GM11168 (cell line): ENCODE measurements around the gene FCER1G.

Experiments used
- in situ Hi-C: fragments of 300-500 bp; cut with MboI; formaldehyde crosslinking; loops from one replicate; pipeline ENCODE4 v1.12.0; 2022; ENCODE audit warnings: low sequenced_read_pairs; ENCODE audit not compliant: unreplicated experiment

Gene FCER1G

DNA sequence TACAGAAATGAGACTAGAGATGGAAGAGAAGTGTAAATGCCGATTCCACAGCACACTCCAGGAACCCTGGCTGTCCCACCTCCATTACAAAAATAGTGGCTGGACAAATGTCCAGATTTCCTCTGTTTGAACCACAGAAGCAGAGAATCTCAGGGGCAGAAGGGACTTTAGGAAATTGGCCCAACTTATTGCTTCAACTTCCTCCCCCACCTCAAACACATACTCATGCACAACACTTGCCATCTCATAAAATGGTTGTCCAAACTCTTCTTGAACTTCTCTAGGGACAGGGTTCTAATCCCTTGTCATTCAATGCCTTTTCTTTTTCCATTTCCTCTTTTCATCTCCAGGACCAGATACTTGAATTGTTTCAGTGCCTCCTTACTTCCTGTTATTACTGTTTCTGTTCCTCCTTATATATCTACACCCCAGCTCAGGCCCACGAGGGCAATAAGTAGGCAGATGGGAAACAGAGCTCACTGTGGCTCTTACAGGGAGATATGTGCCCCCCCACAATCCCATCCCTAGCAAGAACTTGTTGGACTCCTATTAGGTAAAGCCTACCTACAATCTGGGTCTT is 29.3 kb upstream of the FCER1G start:
- in situ Hi-C loops, result no loop called here

DNA sequence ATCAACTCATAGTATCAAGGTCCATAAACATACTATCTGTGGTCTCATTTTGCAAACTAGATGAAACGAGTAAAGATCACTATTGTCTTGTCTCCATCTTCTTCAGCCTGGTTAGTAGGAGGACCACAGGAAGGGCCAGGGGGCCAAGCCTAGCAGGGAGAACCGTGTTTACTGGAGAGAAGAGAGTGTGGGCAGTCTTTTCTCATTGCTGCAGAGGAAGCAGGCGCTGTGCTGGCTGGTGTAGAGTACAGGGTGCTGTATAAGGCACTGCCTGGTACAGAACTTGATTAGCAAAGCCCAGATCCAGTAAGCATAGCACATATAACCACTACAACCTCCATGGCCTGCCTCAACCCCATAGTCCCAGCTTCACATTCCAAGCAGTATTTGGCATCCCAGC is 27.8 kb upstream of the FCER1G start:
- in situ Hi-C loops, result no loop called here

DNA sequence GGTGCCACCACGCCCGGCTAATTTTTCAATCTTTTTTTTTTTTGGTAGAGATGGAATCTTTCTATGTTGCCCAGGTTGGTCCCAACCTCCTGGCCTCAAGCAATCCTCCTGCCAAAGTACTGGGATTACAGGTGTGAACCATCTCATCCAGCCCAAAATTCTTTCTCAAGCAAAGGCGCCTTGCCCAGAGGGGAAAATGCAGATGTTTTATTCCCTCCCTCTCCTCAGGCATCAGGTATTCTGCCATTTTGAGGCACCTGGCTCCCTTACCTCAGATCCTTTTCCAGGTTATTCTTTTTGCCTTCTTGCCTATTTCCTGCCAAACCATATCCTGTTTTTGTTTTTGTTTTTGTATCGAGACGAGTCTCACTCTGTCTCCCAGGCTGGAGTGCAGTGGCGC is 26.7 kb upstream of the FCER1G start:
- in situ Hi-C loops, result no loop called here

DNA sequence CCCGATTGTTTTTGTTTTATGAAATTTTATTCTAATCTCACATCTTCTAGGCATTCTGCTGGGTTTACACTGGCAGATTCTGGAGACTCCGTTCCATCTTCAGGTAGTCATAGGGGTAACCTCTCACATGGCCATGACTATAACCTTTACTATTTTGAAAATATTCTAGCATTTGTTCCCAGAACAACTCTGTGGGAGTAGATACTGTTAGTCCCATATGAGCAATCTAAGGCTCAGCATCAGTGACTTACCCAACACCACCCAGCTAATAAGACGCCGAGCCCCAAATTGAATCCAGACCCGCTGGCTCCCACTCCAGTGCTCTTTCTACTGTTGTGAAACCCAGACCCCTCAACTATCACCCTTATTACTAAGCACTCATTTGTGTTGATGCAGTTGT is 26.1 kb upstream of the FCER1G start:
- in situ Hi-C loops, result no loop called here

DNA sequence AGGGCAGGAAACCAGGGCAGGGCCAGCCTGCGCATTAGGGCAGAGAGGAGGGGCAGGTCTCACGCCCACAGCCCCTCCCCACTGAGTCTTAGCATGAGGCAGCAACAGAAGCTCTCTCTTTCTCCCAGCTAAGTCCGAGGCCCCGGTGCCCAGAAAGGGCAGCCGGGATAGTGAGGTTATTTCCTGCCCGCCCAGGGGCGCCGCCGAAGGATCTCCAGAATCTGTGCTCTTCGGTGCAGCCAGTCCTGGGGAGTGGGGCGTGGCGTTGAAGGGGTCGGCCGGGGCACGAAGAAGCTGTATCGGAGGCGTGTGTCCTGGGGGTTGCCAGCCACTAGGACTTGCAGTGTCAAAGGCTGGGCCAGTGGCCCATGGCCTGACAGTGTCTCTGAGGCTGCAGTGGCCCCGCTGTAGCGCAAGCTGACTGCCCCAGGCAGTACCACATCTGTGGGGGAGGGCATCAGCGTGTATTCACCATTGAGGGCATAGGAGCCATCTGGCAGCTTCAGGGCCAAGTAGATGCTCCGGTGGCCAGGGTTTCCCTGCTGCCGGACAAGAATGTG is 24.1 kb upstream of the FCER1G start:
- in situ Hi-C loops, result no loop called here

DNA sequence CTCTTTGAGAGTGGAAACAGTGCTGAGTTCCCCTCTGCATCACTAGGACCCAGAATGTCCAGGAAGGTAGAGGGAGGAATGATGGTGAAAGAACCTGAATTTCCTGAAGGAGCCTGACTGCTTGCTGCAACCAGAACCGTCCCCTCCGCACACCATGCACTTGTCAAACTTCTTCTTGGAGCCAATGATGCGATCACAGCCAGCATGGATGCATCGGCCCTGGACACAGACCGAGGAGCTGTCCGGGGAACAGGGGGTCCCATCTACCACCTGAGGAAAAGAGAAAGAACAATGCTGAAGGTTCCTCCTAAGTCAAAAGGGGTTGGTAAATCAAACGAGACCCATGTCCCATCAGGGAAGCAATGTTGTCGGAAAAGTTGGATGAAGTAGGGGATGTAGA is 23.1 kb upstream of the FCER1G start:
- in situ Hi-C loops, result no loop called here

DNA sequence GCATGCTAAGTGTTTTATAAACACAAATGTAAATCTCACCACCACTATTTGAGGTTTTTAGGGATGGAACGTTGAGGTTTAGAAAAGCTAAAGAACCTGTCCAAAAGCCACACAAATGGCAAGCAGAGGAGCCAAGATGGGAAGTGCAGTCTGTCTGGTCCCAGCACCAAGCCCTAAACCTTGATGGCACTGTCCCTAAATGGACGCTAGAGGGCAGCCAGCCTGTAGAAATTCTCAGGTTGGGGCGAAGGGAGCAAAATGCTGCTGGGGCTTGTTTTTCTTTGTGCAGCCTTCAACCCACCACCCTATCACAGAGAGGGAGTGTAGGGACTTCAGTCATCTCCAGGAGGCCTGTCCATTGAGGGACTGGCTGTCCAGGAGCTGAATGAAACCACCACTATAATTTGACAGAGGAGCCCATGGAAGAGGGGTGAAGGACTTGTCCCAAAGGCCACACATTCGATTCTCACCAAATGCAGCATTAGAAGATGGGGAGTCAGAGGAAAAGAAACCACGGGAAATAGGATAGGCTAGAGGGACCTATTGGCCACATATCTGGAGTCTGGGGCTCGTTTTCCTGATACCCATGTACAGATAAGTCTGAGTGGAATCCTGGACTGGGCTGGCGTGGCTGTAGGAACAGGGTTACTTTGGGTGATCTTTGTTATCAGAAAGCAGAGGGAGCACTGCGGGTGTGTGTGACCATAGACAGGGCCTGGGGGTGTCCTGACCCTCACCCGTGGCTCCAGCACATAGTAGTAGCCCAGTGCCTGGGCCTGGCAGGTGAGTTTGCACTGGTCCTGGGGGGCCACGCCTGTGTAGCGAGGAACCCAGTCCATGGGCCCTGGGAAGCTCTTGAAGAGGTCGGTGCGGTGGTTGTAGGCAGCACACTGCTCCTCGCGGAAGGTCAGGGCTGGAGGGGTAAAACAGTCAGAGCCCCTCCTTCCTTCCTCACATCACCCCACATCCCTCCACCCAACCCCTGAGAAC is 22.3 kb upstream of the FCER1G start:
- in situ Hi-C loops, result no loop called here

DNA sequence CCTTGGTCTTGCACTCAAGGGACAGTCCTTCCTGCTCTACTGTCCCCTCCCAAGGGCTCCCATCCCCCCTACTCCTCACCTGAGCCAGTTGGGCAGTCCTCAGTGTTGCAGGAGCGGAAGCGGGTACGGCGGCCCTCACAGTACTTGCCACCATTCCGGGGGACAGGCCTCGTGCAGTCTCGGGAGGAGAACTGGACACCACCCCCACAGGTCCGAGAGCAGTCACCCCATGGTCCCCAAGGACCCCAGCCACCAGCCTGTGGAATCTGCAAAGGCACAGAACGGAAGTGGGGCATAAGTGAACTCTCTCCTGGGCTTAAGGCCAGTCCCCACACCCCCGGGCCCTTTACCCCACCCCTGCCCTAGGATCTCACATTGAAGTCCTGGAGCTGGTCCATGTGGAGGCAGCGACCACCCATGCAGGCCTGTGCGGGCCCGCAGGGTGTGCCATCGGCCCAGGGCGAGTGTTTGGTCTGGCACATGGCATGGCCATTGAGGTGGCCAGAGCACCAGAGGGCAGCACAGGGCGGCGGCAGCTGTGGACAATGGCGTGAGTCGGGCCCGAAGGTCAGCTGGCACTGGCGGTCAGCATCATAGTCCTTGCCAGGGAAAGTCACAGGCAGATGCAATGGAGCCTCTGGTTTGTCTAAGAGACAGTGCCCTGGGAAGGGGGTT is 21.4 kb upstream of the FCER1G start:
- in situ Hi-C loops, result no loop called here

DNA sequence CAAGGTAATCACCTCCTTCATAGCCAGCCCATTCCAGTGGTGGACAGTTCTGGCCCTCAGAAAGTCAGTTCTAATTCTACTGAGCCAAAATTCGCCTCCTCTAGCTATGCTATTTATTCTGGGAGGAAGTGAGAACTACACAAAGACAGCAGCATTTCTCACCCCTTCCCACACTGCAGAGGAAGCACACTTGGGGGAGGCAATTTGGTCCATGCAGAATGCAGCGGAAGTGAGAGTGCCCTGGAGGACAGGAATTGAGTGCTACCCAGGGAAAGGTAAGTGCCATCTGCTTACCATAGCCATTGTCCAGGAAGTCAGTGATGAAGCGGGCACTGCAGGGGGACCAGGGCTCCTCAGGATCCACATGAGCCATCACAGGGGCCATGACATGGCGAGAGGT is 19.9 kb upstream of the FCER1G start:
- in situ Hi-C loops, result no loop called here

DNA sequence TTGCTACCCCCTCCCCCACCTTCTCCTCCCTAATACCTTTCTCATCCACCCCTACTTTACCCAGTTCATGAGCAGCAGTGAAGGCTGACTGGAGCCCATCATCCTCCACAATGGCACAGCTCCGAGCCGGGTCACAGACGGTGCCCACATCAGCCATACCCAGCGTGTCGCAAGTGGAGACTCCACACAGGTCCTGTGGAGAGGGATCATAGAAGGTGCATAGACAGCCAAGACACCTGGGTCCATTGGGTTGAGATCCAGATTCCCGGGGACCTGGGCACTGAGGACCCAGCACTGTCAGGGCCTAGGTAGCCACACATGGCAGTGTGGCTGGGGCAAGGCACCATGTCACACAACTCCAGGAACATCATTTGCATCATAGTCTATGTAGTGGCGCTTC is 19.0 kb upstream of the FCER1G start:
- in situ Hi-C loops, result no loop called here

DNA sequence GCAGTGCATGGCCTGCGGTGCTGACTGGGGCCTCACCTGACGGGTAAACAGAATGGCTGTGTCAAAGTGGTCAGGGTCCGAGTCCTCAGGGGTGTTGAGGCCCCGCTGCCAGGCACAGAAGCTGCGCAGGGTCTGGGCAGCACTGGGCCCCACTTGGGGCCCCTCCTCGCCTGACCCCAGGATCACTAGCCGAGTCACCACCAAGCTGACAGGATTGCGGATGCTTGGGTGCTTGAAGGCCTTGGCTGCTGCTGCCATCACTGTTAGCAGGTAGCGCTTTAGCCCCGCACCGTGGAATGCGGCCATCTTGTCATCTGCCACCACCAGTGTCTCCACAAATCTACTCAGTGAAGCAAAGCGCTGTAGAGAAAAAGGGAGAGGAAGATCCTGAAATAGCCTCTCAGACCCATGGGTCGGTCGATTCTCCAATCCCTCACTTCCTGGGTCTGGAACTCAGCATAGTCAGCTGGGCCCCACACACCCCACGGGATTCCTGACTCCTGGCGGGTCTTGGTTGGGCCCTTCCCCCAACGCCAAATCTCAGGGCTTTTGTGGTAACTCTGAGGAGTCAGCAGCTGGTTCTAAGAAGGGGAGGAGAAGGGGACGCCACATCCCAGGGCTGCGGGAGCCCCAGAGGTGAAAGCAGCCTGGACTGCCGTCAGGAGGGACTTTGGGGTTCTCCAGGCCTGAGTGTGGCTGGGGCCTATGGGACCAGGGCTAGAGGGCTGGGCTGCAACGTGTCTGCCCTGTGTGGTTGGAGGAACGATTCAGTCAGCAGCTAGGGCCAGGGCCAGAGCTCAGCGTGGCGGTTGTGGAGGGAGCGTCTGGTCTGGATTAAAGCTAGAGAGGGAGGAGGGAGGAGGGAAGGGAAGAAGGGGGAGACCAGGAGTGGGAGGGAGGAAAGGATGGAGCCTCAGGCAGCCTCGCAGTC is 18.3 kb upstream of the FCER1G start:
- in situ Hi-C loops, result no loop called here

DNA sequence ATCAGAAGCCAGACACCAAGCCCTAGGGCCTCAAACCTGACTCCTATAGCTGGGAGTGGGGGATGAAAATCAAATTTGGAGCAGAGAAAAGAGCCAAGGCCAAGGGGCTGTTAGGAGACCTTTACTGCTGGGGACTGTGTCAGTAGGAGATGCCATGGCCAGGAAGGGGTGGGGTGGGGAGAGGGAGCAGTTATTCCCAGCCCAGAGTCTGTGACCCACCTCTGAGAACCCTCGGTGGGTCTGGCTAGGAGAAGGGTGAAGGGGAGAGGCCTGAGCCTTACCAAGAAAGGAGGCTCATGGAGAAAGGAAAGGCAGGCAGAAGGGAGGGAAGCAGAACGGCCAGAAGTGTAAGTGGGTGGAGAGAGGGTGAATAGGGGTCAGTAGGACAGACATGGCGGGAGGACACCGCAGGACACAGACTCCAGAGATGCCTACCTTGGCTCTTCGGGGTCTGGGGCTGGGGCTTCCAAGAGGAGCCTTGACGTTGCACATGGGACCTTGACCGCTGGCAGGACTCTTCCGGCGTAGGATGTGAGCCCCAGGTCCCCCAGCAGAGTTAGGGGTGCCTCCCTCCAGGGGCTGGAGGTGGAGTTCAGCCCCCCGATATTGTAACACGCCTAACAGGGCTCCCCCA is 17.4 kb upstream of the FCER1G start:
- in situ Hi-C loops, result no loop called here

DNA sequence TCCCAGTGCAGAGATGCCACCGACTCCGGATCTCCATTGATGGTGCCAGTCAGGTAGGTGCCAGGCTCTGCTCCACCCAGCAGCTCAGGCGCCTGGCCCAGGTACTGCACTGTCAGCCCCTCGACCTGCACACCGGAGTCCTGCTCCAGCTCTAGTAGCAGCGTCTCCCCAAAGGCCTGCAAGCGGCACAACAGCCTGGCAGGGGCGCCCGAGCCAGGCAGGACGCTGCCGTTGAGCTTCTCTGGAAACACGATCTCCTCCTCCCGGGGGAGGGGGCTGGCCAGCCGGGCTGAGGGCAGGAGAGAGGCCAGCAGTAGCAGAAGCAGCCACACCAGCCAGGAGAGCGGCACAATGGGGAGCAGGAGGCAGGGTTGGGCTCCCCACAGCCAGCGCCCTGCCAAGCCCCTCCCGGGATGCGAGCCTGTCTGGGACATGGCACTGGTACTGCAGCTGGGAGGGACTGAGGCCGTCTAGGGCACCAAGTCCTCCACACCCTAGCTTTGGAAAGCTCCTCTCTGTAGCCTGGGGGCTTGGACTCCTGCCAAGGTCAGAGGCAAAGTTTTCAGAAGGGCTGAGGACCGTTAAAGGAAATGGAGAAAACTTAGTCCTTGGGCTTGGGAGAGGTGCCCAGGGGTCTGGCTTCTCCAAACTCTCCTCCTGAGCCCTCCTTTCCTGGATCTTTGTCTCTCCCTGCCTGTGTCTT is 16.8 kb upstream of the FCER1G start:
- in situ Hi-C loops, result no loop called here

DNA sequence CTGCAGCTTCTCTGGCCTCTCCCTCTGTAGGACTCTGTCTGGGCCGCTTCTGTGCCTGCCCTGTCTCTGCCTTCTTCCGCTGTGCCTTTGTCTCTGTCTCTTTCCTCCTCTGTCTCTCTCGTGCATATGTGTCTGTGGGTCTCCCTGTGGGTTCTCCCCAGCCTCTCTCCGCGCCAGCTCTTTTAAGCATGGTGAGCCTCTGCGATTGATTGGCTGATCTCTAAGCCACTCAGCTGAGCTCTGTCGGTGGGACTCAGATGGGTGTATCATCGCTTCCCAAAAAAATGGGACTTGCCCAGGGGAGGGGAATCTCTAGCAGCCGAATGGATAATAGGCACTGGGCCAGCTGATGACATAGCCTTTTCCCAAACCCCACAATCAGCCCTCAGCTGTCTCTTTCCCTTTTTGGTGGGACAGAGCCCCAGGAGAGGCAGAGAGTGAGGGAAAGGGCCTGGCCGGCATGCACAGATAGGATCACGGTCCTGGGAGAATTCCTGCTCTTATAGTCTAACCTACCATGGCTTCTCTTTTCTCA is 16.1 kb upstream of the FCER1G start, which contains the start of gene ADAMTS4:
Gene ADAMTS4, minus strand, starts transcription at position 158 of the 535 bp plus-strand sequence. CDS start 427 bp downstream, outside the sequence.
- in situ Hi-C loops, result no loop called here

DNA sequence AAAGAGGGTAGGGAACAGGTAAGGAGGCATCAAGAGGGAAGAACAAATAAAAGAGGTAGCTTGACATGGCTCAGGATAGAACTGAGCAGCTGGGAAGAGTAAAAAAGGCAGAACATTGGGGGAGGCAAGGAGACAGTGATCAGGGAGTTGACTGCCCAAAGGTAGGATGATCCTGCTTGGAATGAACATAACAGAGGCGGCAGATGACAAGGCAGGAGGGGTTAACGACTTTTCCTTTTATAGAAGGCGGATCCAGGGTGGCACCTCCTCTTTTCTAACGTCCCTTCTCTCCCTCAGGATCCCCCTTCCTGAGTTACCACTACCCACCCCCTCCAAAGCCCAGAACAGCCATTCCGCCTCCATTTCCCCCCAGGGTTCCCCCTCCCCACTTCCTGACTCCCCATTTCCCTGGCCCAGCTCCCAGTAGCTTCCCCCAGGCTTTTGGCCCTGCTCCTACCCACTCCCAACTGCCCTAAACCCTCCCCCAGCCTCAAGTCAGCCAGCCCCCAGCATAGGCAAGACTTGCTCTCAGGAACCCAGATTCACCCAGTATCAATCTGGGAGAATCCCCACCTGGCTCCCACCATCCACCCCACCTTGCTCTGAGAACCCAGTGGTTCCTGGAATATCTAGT is 15.5 kb upstream of the FCER1G start:
- in situ Hi-C loops, result no loop called here

DNA sequence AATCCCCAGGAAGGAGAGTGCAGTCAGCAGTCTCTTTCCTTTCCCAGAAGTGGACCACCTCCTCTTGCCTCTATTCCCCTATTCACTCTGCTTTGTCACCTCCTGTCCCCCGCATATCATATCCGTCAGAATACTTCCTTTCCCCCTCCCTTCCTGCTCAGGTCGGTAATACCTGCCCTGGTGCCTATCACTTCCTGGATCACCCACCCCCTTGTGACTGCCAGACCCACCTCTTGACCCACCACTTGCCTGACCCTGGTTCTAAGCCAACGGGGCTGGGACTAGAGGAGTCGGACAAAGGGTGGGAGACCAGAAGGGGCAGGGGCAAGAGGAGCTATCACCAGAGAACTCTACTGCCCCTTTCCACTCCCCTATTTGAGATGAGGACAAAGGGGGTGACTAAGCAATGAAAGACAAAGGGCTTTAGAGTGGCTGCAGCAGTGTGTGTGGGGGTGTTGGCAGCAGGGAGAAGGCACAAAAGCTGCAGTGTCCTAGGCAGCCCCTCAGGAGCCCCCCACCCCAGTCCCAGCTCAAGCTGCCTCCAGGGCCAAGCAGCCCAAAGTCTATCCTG is 14.6 kb upstream of the FCER1G start:
- in situ Hi-C loops, result no loop called here

DNA sequence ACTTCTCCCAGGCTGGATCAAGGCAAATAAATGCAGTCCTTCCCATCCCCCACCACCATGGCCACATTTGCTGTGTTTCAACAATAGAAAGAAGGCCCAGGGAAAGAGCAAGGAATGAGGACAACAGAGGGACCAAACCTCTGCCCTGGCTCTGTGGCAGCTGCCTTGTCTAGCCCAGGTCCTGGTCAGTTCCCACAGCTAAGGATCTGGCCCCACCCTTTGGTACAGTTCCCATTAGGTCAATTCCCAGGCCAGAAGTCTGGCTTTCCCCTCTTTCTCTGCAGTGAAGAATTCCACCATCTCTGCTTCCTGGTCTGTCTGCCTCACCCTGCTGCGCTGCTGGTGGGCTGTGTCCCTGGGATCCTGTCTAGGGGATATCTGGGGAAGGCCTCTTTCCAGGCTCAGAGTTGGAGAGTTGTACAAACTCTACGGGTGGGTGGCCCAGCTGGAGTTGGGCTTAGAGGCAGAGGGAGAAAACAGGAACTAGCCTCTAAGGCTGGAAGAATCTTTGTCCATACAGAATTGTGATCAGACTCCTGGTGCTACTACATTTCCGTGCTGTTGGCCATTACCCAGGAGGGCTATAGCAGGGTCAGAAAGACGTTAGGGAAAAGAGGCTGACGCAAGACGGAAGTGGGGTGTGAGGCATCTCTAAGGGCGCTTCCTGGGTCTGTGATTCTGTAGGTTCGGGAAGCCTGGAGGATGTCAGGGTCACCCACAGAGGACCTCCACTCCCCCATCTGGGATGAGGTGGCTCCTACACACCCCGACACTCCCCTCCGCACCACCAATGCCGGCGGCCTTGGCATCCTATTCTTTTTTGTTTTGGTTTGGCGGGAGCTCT is 13.9 kb upstream of the FCER1G start:
- in situ Hi-C loops, result no loop called here
